ENCODE data around the gene ENTPD6. TPM values are rescaled to one million over a fixed set of nuclear protein-coding genes. Genes with fewer than 3 reads are reported as not detected.
A peak's percentile ranks its signal among the peaks of the same experiment; 100 is the strongest.

The ENTPD6 gene
- total RNA-seq, 4 donors from 2014 or later, result 33.8 to 103 (median 47.0) TPM

GRCh38 chr20:25195962-25196785, 662 bp downstream of the ENTPD6 start:
- DNase-seq (ENCODE audit: low spot score in 2 of 2), result peak; percentile 80

GRCh38 chr20:25196786-25197120, 1.2 kb downstream of the ENTPD6 start:
- no peak for DNase-seq (ENCODE audit: low spot score in 2 of 2)
- H3K9me3 ChIP-seq, result no peaks in the 10 kb centered on the region
- H3K4me1 ChIP-seq, result peaks cover 47% of the 10 kb centered on the region
- H3K27ac ChIP-seq, result peak overlapping the region; percentile 84
- TF ChIP-seq POLR2A (IDR thresholded peaks at IDR 0.05) (no peak), CTCF (IDR thresholded peaks at IDR 0.05) (no peak), POLR2AphosphoS5 (IDR thresholded peaks at IDR 0.05) (no peak), EP300 (IDR thresholded peaks at IDR 0.05) (no peak)
- 43% methylated on average over 7 of the region's 9 CpGs for WGBS
- H3K36me3 ChIP-seq, result no peaks in the 10 kb centered on the region
- no peaks in the 10 kb centered on the region for H3K27me3 ChIP-seq
- H3K4me3 ChIP-seq, result peak overlapping the region; percentile 95

More at GRCh38 chr20:25195962-25196785, 662 bp downstream of the ENTPD6 start:
- peak overlapping the region; percentile 84 for H3K27ac ChIP-seq
- H3K9me3 ChIP-seq, result no peaks in the 10 kb centered on the region
- 6% methylated on average over 24 of the region's 39 CpGs for WGBS
- TF ChIP-seq EP300 (IDR thresholded peaks at IDR 0.05) (no peak), POLR2A (IDR thresholded peaks at IDR 0.05) (no peak), CTCF (IDR thresholded peaks at IDR 0.05) (no peak), POLR2AphosphoS5 (IDR thresholded peaks at IDR 0.05) (no peak)
- peaks cover 47% of the 10 kb centered on the region for H3K4me1 ChIP-seq
- H3K27me3 ChIP-seq, result no peaks in the 10 kb centered on the region
- no peaks in the 10 kb centered on the region for H3K36me3 ChIP-seq
- peak overlapping the region; percentile 95 for H3K4me3 ChIP-seq

- Histone ChIP-seq H3K27ac (peak overlapping the region; percentile 84), H3K4me1 (peaks cover 47% of the 10 kb centered on the region), H3K9me3 (no peaks in the 10 kb centered on the region), H3K4me3 (peak overlapping the region; percentile 95), H3K36me3 (no peaks in the 10 kb centered on the region), H3K27me3 (no peaks in the 10 kb centered on the region)
- 76% methylated on average over 3 of the region's 3 CpGs for WGBS
- no peak for TF ChIP-seq POLR2A (IDR thresholded peaks at IDR 0.05)
- no peak for DNase-seq (ENCODE audit: low spot score in 2 of 2)
Measured at GRCh38 chr20:25197183-25197869, 1.8 kb downstream of the ENTPD6 start.

- H3K27me3 ChIP-seq, result no peaks in the 10 kb centered on the region
- peak overlapping the region; percentile 84 for H3K27ac ChIP-seq
- 56% methylated on average over 3 of the region's 3 CpGs for WGBS
- H3K9me3 ChIP-seq, result no peaks in the 10 kb centered on the region
- H3K36me3 ChIP-seq, result no peaks in the 10 kb centered on the region
- H3K4me1 ChIP-seq, result peaks cover 47% of the 10 kb centered on the region
- H3K4me3 ChIP-seq, result no peak overlapping the region
- TF ChIP-seq POLR2AphosphoS5 (IDR thresholded peaks at IDR 0.05), result no peak
- TF ChIP-seq CTCF (IDR thresholded peaks at IDR 0.05), result no peak
- no peak for TF ChIP-seq EP300 (IDR thresholded peaks at IDR 0.05)
- TF ChIP-seq POLR2A (IDR thresholded peaks at IDR 0.05), result no peak
- DNase-seq (ENCODE audit: low spot score in 2 of 2), result no peak
Measured at GRCh38 chr20:25197870-25198190, 2.3 kb downstream of the ENTPD6 start.

GRCh38 chr20:25198663-25199383, 3.3 kb downstream of the ENTPD6 start:
- no peak overlapping the region for H3K27ac ChIP-seq
- 64% methylated on average over 10 of the region's 11 CpGs for WGBS
- no peaks in the 10 kb centered on the region for H3K36me3 ChIP-seq
- peak in 1 of 2 donors; percentile 62 for DNase-seq (ENCODE audit: low spot score in 2 of 2)
- no peak overlapping the region for H3K4me3 ChIP-seq
- peaks cover 51% of the 10 kb centered on the region for H3K4me1 ChIP-seq
- no peaks in the 10 kb centered on the region for H3K27me3 ChIP-seq
- no peak for TF ChIP-seq POLR2AphosphoS5 (IDR thresholded peaks at IDR 0.05)
- no peak for TF ChIP-seq CTCF (IDR thresholded peaks at IDR 0.05)
- no peak for TF ChIP-seq EP300 (IDR thresholded peaks at IDR 0.05)
- no peaks in the 10 kb centered on the region for H3K9me3 ChIP-seq
